HepG2 (cell line): ENCODE data around the gene FECH. TPM values are rescaled to one million over a fixed set of nuclear protein-coding genes. Genes with fewer than 3 reads are reported as not detected.

Experiments
- ATAC-seq: fragments of 200-7000 bp; cut with Tn5 transposase; 3 replicates; pipeline ENCODE4 v1.9.1; 2020; ENCODE audit warnings: mild to moderate bottlenecking, moderate library complexity
- BruUV-seq: library from RNA; stranded (reverse); fragments of 400-500 nt; replicated peaks from 2 replicates; lab custom pipeline; 2021; lab: Mats Ljungman, UMichigan
- CTCF ChIA-PET: fragments of 300-600 bp; formaldehyde crosslinking; extraction: SDS; loops from one replicate; lab custom pipeline; 2021; ENCODE audit warnings: low total read pairs, inconsistent platforms, low intra/inter-chr PET ratio; lab: Yijun Ruan, JAX
- POLR2A ChIA-PET: fragments of 350-600 bp; sonication (Branson Sonifier 250); formaldehyde crosslinking; loops from one replicate; lab custom pipeline; 2020; ENCODE audit warnings: antibody characterized with exemption, inconsistent platforms; lab: Yijun Ruan, JAX
- DNase-seq: peaks from one replicate; pipeline ENCODE4 v3.0.0-alpha.2; 2015; ENCODE audit warnings: low spot score
- FAIRE-seq: peaks from 3 replicates; lab custom pipeline; 2011; peaks lifted over from hg19 to GRCh38; lab: Jason Lieb, UNC
- H2AFZ ChIP-seq: one replicate; pipeline ENCODE4 v1.6.1; 2011; ENCODE audit warnings: low read length, inconsistent platforms
- H3K27ac ChIP-seq: fragments of 300-600 bp; 3 replicates; pipeline ENCODE4 v1.8.0; 2011; ENCODE audit warnings: mixed run types, mild to moderate bottlenecking, mixed read lengths, low read length, inconsistent platforms; ENCODE audit not compliant: insufficient read depth; ENCODE audit errors: extremely low read length
- H3K27me3 ChIP-seq, 2 experiments: fragments of 200-600 bp in 1 of 2; 2 replicates in 1 of 2; 3 replicates in 1 of 2; pipeline versions ENCODE4 v1.6.0 to v1.8.0; 2011; ENCODE audit warnings: low read length in 2 of 2, mild to moderate bottlenecking in 2 of 2, moderate library complexity in 2 of 2, inconsistent platforms in 1 of 2; ENCODE audit not compliant: insufficient read depth in 2 of 2, control insufficient read depth in 1 of 2
- H3K36me3 ChIP-seq, 2 experiments: fragments of 200-600 bp in 1 of 2; replicated peaks in 1 of 2; 2 replicates in 1 of 2; 3 replicates in 1 of 2; pipeline versions ENCODE4 v1.5.1 to v1.8.0; 2011; ENCODE audit warnings: low read length in 2 of 2, inconsistent platforms in 1 of 2; ENCODE audit not compliant: insufficient read depth in 2 of 2, control insufficient read depth in 1 of 2
- H3K4me1 ChIP-seq: 2 replicates; pipeline ENCODE4 v1.5.1; 2012; ENCODE audit warnings: low read length, inconsistent platforms; ENCODE audit not compliant: insufficient read depth
- H3K4me2 ChIP-seq: 2 replicates; pipeline ENCODE4 v1.6.0; 2011; ENCODE audit warnings: low read depth, low read length, inconsistent platforms
- H3K4me3 ChIP-seq, 3 experiments: fragments of 200-600 bp in 1 of 3; sonication (generic), shearing (Covaris generic) in 1 of 3; replicated peaks in 1 of 3; 2 replicates each; pipeline ENCODE4 v1.5.1; 2011 to 2016; ENCODE audit warnings: low read length in 3 of 3, inconsistent platforms in 2 of 3, low read depth in 2 of 3, mild to moderate bottlenecking in 2 of 3, control low read depth in 1 of 3, mixed read lengths in 1 of 3; ENCODE audit not compliant: insufficient read depth in 1 of 3
- H3K79me2 ChIP-seq: one replicate; pipeline ENCODE4 v1.6.1; 2011; ENCODE audit warnings: low read length, inconsistent platforms; ENCODE audit not compliant: insufficient read depth
- H3K9ac ChIP-seq: 2 replicates; pipeline ENCODE4 v1.6.0; 2011; ENCODE audit warnings: mild to moderate bottlenecking, low read depth, low read length, inconsistent platforms; ENCODE audit not compliant: insufficient read depth
- H3K9me3 ChIP-seq: 2 replicates; pipeline ENCODE4 v1.5.1; 2012; ENCODE audit warnings: mild to moderate bottlenecking, low read length
- H4K20me1 ChIP-seq: 2 replicates; pipeline ENCODE4 v1.6.0; 2011; ENCODE audit warnings: inconsistent platforms, mild to moderate bottlenecking, low read length, moderate library complexity; ENCODE audit not compliant: insufficient read depth
- AFF4 ChIP-seq: sonication (generic); formaldehyde crosslinking; IDR thresholded peaks from 2 replicates; pipeline ENCODE4 v1.4.0; 2020; ENCODE audit warnings: missing genetic modification reagents
- CBX5 ChIP-seq: sonication (generic); formaldehyde crosslinking; IDR thresholded peaks from 2 replicates; pipeline ENCODE4 v1.4.0; 2020; ENCODE audit warnings: missing genetic modification reagents, borderline replicate concordance
- FOXP1 ChIP-seq, 2 experiments: fragments of 450-650 bp in 1 of 2; IDR thresholded peaks; 2 replicates each; pipeline ENCODE4 v1.6.1; 2017 to 2018; ENCODE audit warnings: antibody characterized with exemption in 1 of 2
- MTF2 ChIP-seq: sonication (generic); formaldehyde crosslinking; IDR thresholded peaks from 2 replicates; pipeline ENCODE4 v1.5.0; 2020; ENCODE audit warnings: missing genetic modification reagents, borderline replicate concordance
- NFE2L2 ChIP-seq: fragments of 150-350 bp; IDR thresholded peaks from 2 replicates; pipeline ENCODE4 v1.6.1; 2014; ENCODE audit warnings: low read length
- RFX5 ChIP-seq: IDR thresholded peaks from 2 replicates; pipeline ENCODE4 v1.6.1; 2011; ENCODE audit warnings: low read depth, low read length, improper control_type of control experiment
- TBL1XR1 ChIP-seq: fragments of 150-350 bp; IDR thresholded peaks from 2 replicates; pipeline ENCODE4 v1.6.1; 2014; ENCODE audit warnings: borderline replicate concordance, low read length; ENCODE audit not compliant: partially characterized antibody
- ZHX1 ChIP-seq: sonication (generic); formaldehyde crosslinking; IDR thresholded peaks from 2 replicates; pipeline ENCODE4 v1.8.1; 2022; ENCODE audit warnings: low read depth, mild to moderate bottlenecking, missing genetic modification reagents
- ZNF549 ChIP-seq: sonication (generic); formaldehyde crosslinking; IDR thresholded peaks from 2 replicates; pipeline ENCODE4 v1.5.0; 2020; ENCODE audit warnings: missing genetic modification reagents
- ZNF724P ChIP-seq: sonication (generic); formaldehyde crosslinking; IDR thresholded peaks from 2 replicates; pipeline ENCODE4 v1.8.0; 2022; ENCODE audit warnings: missing genetic modification reagents, borderline replicate concordance
- WGBS: methylation state at CpG from one replicate; pipeline ENCODE4 v1.1.6; 2017; ENCODE audit warnings: low lambda C conversion rate; 5-methylcytosine and 5-hydroxymethylcytosine counted together
- in situ Hi-C: cut with HindIII; loops from 2 replicates; pipeline ENCODE4 v1.10.0; 2017; ENCODE audit warnings: low pct_unique_long_range_greater_than_20kb; ENCODE audit not compliant: extremely low pct_ligation_motif_present
- intact Hi-C: fragments of 100-400 bp; cut with micrococcal nuclease; formaldehyde crosslinking; loops from one replicate; pipeline ENCODE4 v1.10.0; 2022; ENCODE audit not compliant: unreplicated experiment
- polyA plus RNA-seq, 8 experiments: library from polyadenylated mRNA; depleted of rRNA in 3 of 8; stranded (reverse) in 7 of 8; unstranded in 1 of 8; fragments of >200 nt; fragmentation: Illumina TruSeq in 4 of 8; extraction: Trizol in 4 of 8; gene quantifications; 2 replicates each; pipeline versions ENCODE4 v1.2.1 to v1.2.3, GENCODE V29; 2011 to 2016; ENCODE audit warnings: low read depth in 4 of 8, missing spikeins in 1 of 8, mixed read lengths in 1 of 8; ENCODE audit not compliant: insufficient read depth in 1 of 8
- total RNA-seq, 5 experiments: library from RNA; depleted of rRNA; stranded (reverse); fragments of >200 nt; fragmentation: Illumina TruSeq; extraction: Trizol; gene quantifications; 2 replicates each; pipeline ENCODE4 v1.2.3, GENCODE V29; 2016; ENCODE audit warnings: low read depth in 1 of 5
- TF ChIP-seq, protein P1 (sequence below): IDR thresholded peaks from 2 replicates; pipeline ENCODE4 v1.6.1; 2018; ENCODE audit warnings: missing genetic modification reagents, mild to moderate bottlenecking, missing compliant biosample characterization

FECH gene
- total and polyA plus RNA-seq, 2 of the 13 experiments (the other 11 are each of a cell fraction or from before 2014, with no cell fraction given) = 14.7 to 21.9 TPM

- Histone ChIP-seq H4K20me1 (no peaks in the 10 kb centered on the region), H3K4me3 (no peak overlapping the region), H3K9ac (no peak overlapping the region), H3K4me1 (no peaks in the 10 kb centered on the region), H2AFZ (no peak overlapping the region), H3K4me2 (no peak overlapping the region), H3K36me3 (no peaks in the 10 kb centered on the region), H3K79me2 (no peaks in the 10 kb centered on the region), H3K27me3 (no peaks in the 10 kb centered on the region), H3K9me3 (no peaks in the 10 kb centered on the region), H3K27ac (no peak overlapping the region)
- BruUV-seq = no TSS peak
- in situ Hi-C loops = no loop called here
- TF ChIP-seq ZNF549 = no peak
- no peak for TF ChIP-seq TBL1XR1
- TF ChIP-seq FOXP1 (IDR thresholded peaks at IDR 0.05) = no peak
- TF ChIP-seq FOXP1 (CRISPR knock-in tag; IDR thresholded peaks at IDR 0.05) = no peak
- TF ChIP-seq MTF2 (CRISPR knock-in tag) = no peak
- TF ChIP-seq, protein P1, sequence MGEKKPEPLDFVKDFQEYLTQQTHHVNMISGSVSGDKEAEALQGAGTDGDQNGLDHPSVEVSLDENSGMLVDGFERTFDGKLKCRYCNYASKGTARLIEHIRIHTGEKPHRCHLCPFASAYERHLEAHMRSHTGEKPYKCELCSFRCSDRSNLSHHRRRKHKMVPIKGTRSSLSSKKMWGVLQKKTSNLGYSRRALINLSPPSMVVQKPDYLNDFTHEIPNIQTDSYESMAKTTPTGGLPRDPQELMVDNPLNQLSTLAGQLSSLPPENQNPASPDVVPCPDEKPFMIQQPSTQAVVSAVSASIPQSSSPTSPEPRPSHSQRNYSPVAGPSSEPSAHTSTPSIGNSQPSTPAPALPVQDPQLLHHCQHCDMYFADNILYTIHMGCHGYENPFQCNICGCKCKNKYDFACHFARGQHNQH = no peak
- TF ChIP-seq NFE2L2 = no peak
- TF ChIP-seq RFX5 = no peak
- ATAC-seq = no peak
- WGBS = 52% methylated on average over 10 of the region's 10 CpGs
- POLR2A ChIA-PET = no interaction called here
- intact Hi-C loops = no loop called here
- CTCF ChIA-PET = no interaction called here
- no peak for DNase-seq
- FAIRE-seq = no peak
Measured at GRCh38 chr18:57518533-57518932, 68.0 kb downstream of the FECH start.

- 0 out of 5 replicates have a peak, but pooled peaks cover 0 to 3% of the 10 kb centered on the region in 2 experiments for H3K27me3 ChIP-seq
- no peaks in the 10 kb centered on the region for H3K36me3 ChIP-seq
- H3K4me3 ChIP-seq = no peak overlapping the region
- H3K4me1 ChIP-seq = no peaks in the 10 kb centered on the region
- H2AFZ ChIP-seq = no peak overlapping the region
- no peak for ATAC-seq
- H3K4me2 ChIP-seq = no peak overlapping the region
- no peaks in the 10 kb centered on the region for H3K9me3 ChIP-seq
- in situ Hi-C loops (no loop called here), intact Hi-C loops (no loop called here)
- FAIRE-seq = no peak
- no TSS peak for BruUV-seq
- no peak for DNase-seq
- no peak overlapping the region for H3K9ac ChIP-seq
- H3K27ac ChIP-seq = no peak overlapping the region
- H3K79me2 ChIP-seq = no peaks in the 10 kb centered on the region
- WGBS = 23% methylated on average over 6 of the region's 6 CpGs
- H4K20me1 ChIP-seq = no peaks in the 10 kb centered on the region
- ChIA-PET POLR2A (no interaction called here), CTCF (no interaction called here)
- TF ChIP-seq ZHX1 (CRISPR knock-in tag) = no peak
- no peak for TF ChIP-seq CBX5 (CRISPR knock-in tag)
- no peak for TF ChIP-seq ZNF724P (CRISPR knock-in tag)
- TF ChIP-seq AFF4 = no peak
Measured at GRCh38 chr18:57516056-57516455, 70.4 kb downstream of the FECH start.
